Brain microvascular endothelial cell (primary cell): Measurements from ENCODE around the gene SAFB2.

Experiments
- DNase-seq: peaks from one replicate; pipeline ENCODE4 v3.0.0-alpha.2; 2020
- H3K27ac ChIP-seq: fragments of 250-450 bp; sonication (Bioruptor Pico); 2 replicates; pipeline ENCODE4 v1.5.1; 2020; ENCODE audit warnings: mild to moderate bottlenecking, moderate library complexity
- H3K27me3 ChIP-seq: fragments of 250-450 bp; sonication (Bioruptor Pico); replicated peaks from 2 replicates; pipeline ENCODE4 v1.5.1; 2020; ENCODE audit warnings: mild to moderate bottlenecking
- H3K36me3 ChIP-seq: fragments of 250-450 bp; sonication (Bioruptor Pico); replicated peaks from 2 replicates; pipeline ENCODE4 v1.5.1; 2020; ENCODE audit warnings: mild to moderate bottlenecking
- H3K4me3 ChIP-seq: 2 replicates; pipeline ENCODE4 v1.5.1; 2011; ENCODE audit warnings: low read depth, mild to moderate bottlenecking, control low read depth, low read length, moderate library complexity
- CTCF ChIP-seq: IDR thresholded peaks from 2 replicates; pipeline ENCODE4 v1.5.1; 2011; ENCODE audit warnings: low read depth, mild to moderate bottlenecking, moderate library complexity, low read length, control low read depth, inconsistent platforms; ENCODE audit errors: missing control alignments
- in situ Hi-C: cut with HindIII; loops from 2 replicates; pipeline ENCODE4 v1.10.0; 2017; ENCODE audit warnings: low sequenced_read_pairs, low pct_ligation_motif_present

Gene SAFB2

GRCh38 chr19:5632241-5632612 lies 9.7 kb upstream of the SAFB2 start:
- no peak overlapping the region for H3K27ac ChIP-seq

GRCh38 chr19:5631567-5632240 lies 9.1 kb upstream of the SAFB2 start:
- no peak overlapping the region for H3K27ac ChIP-seq
- H3K27me3 ChIP-seq, result no peaks in the 10 kb centered on the region
- DNase-seq, result no peak
- H3K4me3 ChIP-seq, result no peak overlapping the region
- no peak for TF ChIP-seq CTCF
- in situ Hi-C loops, result no loop called here
- H3K36me3 ChIP-seq, result peaks cover 29% of the 10 kb centered on the region

More at GRCh38 chr19:5632241-5632612, 9.7 kb upstream of the SAFB2 start:
- no peak for TF ChIP-seq CTCF
- DNase-seq, result no peak
- peaks cover 27% of the 10 kb centered on the region for H3K36me3 ChIP-seq
- no peak overlapping the region for H3K4me3 ChIP-seq
- no peaks in the 10 kb centered on the region for H3K27me3 ChIP-seq
- in situ Hi-C loops, result no loop called here

GRCh38 chr19:5628919-5629481 lies 6.4 kb upstream of the SAFB2 start:
- DNase-seq, result no peak
- in situ Hi-C loops, result no loop called here
- Histone ChIP-seq H3K27me3 (no peaks in the 10 kb centered on the region), H3K4me3 (no peak overlapping the region), H3K27ac (no peak overlapping the region), H3K36me3 (peaks cover 46% of the 10 kb centered on the region)
- TF ChIP-seq CTCF, result no peak

GRCh38 chr19:5628461-5628860 lies 5.9 kb upstream of the SAFB2 start:
- no peak overlapping the region for H3K27ac ChIP-seq
- no peak overlapping the region for H3K4me3 ChIP-seq
- peaks cover 46% of the 10 kb centered on the region for H3K36me3 ChIP-seq
- no peak for TF ChIP-seq CTCF
- H3K27me3 ChIP-seq, result no peaks in the 10 kb centered on the region
- DNase-seq, result no peak
- in situ Hi-C loops, result no loop called here

GRCh38 chr19:5627395-5627904 lies 4.9 kb upstream of the SAFB2 start:
- no peak overlapping the region for H3K27ac ChIP-seq

More at GRCh38 chr19:5627395-5627904, 4.9 kb upstream of the SAFB2 start:
- in situ Hi-C loops, result no loop called here
- DNase-seq, result peak; percentile 27
- Histone ChIP-seq H3K4me3 (no peak overlapping the region), H3K36me3 (peaks cover 46% of the 10 kb centered on the region), H3K27me3 (no peaks in the 10 kb centered on the region)
- TF ChIP-seq CTCF, result no peak
